ENCODE measurements around the gene PRG2. TPM values are rescaled to one million over a fixed set of nuclear protein-coding genes. Genes with fewer than 3 reads are reported as not detected.

Gene PRG2
- total and polyA plus RNA-seq, 2 of the 13 experiments (the other 11 are each of a cell fraction or from before 2014, with no cell fraction given) = not detected

GRCh38 chr11:57368845-57369232, 21.6 kb downstream of the PRG2 start:
- Histone ChIP-seq H3K4me1 (ENCODE audit: insufficient read depth, low read length) (no peaks in the 10 kb centered on the region), H4K20me1 (ENCODE audit: insufficient read depth, low read length) (no peaks in the 10 kb centered on the region), H3K4me2 (ENCODE audit: low read depth, low read length) (no peak overlapping the region), H3K9me3 (ENCODE audit: low read length) (no peaks in the 10 kb centered on the region), H3K27ac (ENCODE audit: extremely low read length, insufficient read depth, low read length) (no peak overlapping the region), H3K36me3 (replicated peaks in 1 of 2; ENCODE audit: control insufficient read depth in 1 of 2, insufficient read depth in 2 of 2, low read length in 2 of 2) (no peaks in the 10 kb centered on the region), H3K27me3 (ENCODE audit: control insufficient read depth in 1 of 2, insufficient read depth in 2 of 2, low read length in 2 of 2) (peaks cover 3 to 23% of the 10 kb centered on the region in 2 experiments), H2AFZ (ENCODE audit: low read length) (no peak overlapping the region), H3K4me3 (replicated peaks in 1 of 3; ENCODE audit: insufficient read depth in 1 of 3, low read depth in 2 of 3, low read length in 3 of 3) (no peak overlapping the region), H3K9ac (ENCODE audit: insufficient read depth, low read depth, low read length) (no peak overlapping the region), H3K79me2 (ENCODE audit: insufficient read depth, low read length) (no peaks in the 10 kb centered on the region)
- BruUV-seq (replicated peaks) = no TSS peak
- 20% methylated on average over 5 of the region's 5 CpGs for WGBS (ENCODE audit: low lambda C conversion rate)
- in situ Hi-C loops (cut with HindIII; ENCODE audit: extremely low pct_ligation_motif_present, low pct_unique_long_range_greater_than_20kb) (no loop called here), intact Hi-C loops (cut with micrococcal nuclease; ENCODE audit: unreplicated experiment) (no loop called here)
- ChIA-PET CTCF (ENCODE audit: low intra/inter-chr PET ratio, low total read pairs) (no interaction called here), POLR2A (no interaction called here)
- FAIRE-seq (no peak), DNase-seq (ENCODE audit: low spot score) (no peak), ATAC-seq (no peak)
- TF ChIP-seq ZNF232 (CRISPR knock-in tag; IDR thresholded peaks at IDR 0.05; ENCODE audit: borderline replicate concordance) (no peak), ZNF713 (CRISPR knock-in tag; IDR thresholded peaks at IDR 0.05) (no peak), ZC3H13 (CRISPR knock-in tag; IDR thresholded peaks at IDR 0.05) (no peak), ZNF839 (CRISPR knock-in tag; IDR thresholded peaks at IDR 0.05; ENCODE audit: borderline replicate concordance) (no peak), ZNF704 (CRISPR knock-in tag; IDR thresholded peaks at IDR 0.05; ENCODE audit: borderline replicate concordance) (no peak), ZBTB21 (CRISPR knock-in tag; IDR thresholded peaks at IDR 0.05) (no peak), NFIC (IDR thresholded peaks at IDR 0.05; ENCODE audit: low read length) (no peak), MTERF4 (CRISPR knock-in tag; IDR thresholded peaks at IDR 0.05) (no peak), SP5 (CRISPR knock-in tag; IDR thresholded peaks at IDR 0.05; ENCODE audit: borderline replicate concordance, low read depth) (no peak), ZNF569 (CRISPR knock-in tag; IDR thresholded peaks at IDR 0.05; ENCODE audit: borderline replicate concordance) (no peak), ARID5B (CRISPR knock-in tag; IDR thresholded peaks at IDR 0.05) (no peak), BCLAF1 (IDR thresholded peaks at IDR 0.05) (no peak), SMC3 (IDR thresholded peaks at IDR 0.05; ENCODE audit: low read length) (no peak), EEA1 (CRISPR knock-in tag; IDR thresholded peaks at IDR 0.05; ENCODE audit: borderline replicate concordance) (no peak), SRSF4 (IDR thresholded peaks at IDR 0.05; ENCODE audit: low read depth, low read length, poor library complexity, severe bottlenecking) (no peak), ZNF605 (CRISPR knock-in tag; IDR thresholded peaks at IDR 0.05) (no peak)
